Measurements from ENCODE around the gene PRTFDC1.
"Not testable (repeated sequence)": the region's sequence is repeated elsewhere in the genome, so short reads cannot be mapped to it uniquely, and the experiment has no call there.

The PRTFDC1 gene

DNA sequence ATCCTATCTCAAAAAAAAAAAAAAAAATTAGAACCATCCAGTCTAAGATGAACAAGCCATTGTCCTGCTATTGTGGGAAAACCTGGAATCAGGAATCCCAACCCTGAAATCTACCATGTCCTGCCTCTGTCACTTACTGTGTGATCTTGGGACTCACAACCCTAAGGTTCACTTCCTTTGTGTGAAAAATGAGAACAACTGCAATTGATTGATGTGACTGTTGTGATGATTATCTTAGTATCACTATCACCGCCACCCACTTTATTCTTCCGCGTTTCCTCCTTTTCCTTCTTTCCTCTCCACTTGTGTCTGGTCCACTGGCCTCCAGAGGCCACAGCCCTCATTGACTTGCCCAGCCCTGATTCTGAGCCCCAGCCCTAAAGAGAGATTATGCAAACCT lies 12.6 kb upstream of the PRTFDC1 start:
- DNase-seq (ENCODE audit: low read depth), result no peak

DNA sequence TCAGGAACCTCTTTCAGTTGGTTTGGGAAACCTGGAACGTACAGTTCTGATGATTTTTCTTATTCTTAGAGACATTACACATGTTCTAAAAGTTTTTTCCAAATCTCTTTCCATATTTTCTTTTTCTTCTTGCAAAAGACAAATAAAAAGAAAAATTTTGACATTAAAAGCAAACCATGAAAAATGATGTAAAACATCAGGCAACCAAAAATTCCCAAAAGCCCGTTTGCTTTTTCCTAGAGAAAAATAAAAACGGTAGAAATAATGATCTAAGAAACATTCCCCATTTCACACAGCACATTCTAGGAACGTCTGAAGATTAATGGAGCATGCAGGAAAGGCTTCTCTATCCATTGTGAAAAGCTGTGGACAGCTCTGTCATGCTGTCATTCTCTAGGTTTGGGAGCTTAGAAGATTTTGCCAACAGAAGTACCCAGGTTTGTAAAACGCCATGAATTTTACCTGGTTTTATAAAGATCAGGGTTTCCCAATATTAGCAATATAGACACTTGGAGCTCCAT lies 11.2 kb upstream of the PRTFDC1 start:
- no peak for DNase-seq (ENCODE audit: low read depth)

- DNase-seq (ENCODE audit: low read depth), result no peak
These were observed 10.6 kb upstream of the PRTFDC1 start for GRCh38 chr10:24962995-24963394.

GRCh38 chr10:24961582-24961981 lies 9.2 kb upstream of the PRTFDC1 start:
- DNase-seq (ENCODE audit: low read depth), result no peak

GRCh38 chr10:24959382-24959730 lies 7.0 kb upstream of the PRTFDC1 start:
- no peak for DNase-seq (ENCODE audit: low read depth)

GRCh38 chr10:24958721-24959381 lies 6.4 kb upstream of the PRTFDC1 start:
- DNase-seq (ENCODE audit: low read depth), result no peak

DNA sequence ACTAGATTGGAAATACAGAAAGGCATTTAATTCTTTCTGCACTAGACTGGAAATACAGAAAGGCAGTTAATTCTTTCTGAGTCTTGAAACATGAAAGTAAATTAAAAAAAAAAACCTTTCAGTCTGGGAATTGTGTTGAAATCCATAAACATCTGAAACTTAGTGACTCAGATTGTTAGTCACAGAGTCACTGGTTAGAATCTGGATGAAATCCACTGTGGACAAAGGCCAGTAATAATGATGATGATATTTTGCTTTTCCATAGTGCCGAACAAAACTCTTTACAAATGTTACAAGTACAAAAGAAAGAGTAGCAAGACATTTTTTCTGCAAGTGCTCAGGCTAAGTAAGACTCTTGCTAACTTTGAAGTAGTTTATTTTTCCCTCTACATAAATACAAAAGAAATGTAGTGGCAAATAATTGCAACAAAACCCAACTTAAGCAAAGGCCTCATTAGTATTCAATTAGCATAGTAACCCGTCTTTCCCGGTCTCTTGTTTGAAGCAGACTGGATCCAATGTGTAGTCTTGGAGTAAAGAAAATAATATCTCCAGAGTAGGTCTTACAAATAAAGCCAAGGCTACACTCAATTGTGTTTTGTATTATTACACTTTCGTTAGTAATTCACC lies 5.8 kb upstream of the PRTFDC1 start:
- no peak for DNase-seq (ENCODE audit: low read depth)

DNA sequence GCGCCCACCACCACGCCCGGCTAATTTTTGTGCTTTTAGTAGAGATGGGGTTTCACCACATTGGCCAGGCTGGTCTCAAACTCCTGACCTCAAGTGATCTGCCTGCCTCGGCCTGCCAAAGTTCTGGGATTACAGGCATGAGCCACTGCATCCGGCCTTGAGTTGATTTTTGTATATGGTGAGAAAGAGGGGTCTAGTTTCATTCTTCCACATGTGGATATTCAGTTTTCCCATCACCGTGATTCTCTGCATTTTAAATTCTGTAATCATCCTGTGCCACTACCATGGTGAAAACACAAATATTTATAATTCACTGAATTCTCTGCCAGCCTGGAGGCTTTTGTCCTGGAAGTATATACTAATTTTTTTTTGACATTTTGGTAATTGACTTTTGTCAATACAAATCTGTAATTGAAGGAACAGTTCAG lies 5.2 kb upstream of the PRTFDC1 start:
- not testable (repeated sequence) for DNase-seq (ENCODE audit: low read depth)

GRCh38 chr10:24953675-24954074 lies 1.3 kb upstream of the PRTFDC1 start:
- DNase-seq (ENCODE audit: low read depth), result no peak

DNA sequence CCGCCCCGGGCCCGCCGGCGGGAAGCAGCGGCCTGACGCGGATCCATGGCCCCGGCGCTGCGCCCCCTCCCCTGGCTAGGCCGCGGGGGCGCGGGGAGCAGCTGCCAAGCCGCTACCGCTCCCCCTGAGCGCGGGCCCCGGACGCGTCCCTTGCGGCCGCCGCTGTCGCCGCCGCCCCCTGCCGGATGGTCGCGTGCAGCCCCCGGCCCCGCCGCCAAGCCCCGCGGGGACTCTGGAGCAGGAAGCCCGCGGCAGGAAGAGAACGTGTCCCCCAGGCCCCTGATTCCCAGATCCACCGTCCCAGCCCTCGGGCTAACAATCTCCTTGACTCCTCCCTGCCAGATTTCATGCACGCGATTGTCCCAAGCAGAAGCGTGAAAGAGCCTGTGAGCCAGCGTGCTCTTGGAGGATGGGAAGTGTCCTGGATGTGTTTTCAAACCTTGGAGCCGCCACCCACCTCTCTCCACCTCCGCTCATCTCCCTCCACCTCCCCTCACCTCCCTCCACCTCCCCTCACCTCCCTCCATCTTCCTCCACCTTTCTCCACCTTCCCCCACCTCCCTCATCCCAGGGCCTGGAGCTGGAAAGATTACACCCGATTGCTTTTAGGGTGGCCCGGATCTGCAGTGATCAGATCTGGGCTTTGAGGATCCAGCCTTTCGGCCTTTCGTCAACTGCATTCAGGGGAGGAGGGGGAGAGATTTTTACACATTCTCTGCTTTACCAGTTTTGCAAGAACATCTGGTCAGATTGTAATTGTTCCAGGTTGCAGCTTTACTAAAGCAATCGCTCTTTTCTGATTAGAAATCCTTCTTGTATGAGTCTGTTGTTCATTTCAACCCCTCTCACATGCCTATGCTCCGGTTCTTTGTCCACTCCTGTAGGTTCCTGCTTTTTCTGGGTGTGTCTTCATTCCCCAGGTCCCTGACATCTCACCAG lies 570 bp upstream of the PRTFDC1 start:
- DNase-seq (ENCODE audit: low read depth), result peak; percentile 24

GRCh38 chr10:24951201-24952142 lies 934 bp downstream of the PRTFDC1 start:
- no peak for DNase-seq (ENCODE audit: low read depth)

DNA sequence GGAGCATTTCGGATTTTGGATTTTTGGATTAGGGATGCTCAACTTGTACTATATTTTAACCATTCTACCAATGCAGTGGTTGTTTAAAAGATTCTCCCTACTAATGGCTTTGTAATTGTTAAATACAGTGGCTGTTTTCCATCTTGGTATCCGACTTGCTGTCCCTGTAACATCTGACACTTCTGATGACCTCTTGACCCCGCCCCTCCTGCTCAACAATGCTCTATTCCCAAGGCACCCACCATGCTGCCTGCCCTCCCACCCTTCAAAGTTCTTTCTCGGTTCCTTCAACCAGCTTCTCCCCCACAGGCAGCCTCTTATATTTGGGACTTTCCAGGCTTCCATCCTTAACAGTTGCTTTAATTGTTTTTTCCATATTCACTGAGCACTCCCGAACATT lies 2.0 kb downstream of the PRTFDC1 start:
- no peak for DNase-seq (ENCODE audit: low read depth)

GRCh38 chr10:24949616-24950015 lies 2.8 kb downstream of the PRTFDC1 start:
- no peak for DNase-seq (ENCODE audit: low read depth)

- no peak for DNase-seq (ENCODE audit: low read depth)
These were observed 4.9 kb downstream of the PRTFDC1 start for GRCh38 chr10:24947304-24948097.

GRCh38 chr10:24944512-24945255 lies 7.7 kb downstream of the PRTFDC1 start:
- no peak for DNase-seq (ENCODE audit: low read depth)

DNA sequence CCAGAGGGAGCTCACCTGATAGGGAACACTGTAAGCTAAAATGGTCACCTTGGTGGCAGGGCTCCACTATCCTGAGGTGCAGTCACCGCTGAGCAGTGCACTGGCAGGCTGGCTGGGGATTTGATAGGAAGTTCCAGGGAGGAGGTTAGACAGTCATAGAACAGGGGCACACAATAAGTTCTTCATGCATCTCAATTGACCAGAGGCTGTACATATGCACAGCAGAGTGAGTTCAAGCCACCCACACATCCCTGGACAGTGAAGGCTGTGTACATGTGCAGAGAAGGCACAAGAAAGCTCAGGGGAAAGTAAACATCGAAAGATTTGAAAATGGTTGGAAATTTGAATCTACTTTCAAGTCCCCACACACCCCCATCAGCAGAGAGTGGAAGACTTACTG lies 13.9 kb downstream of the PRTFDC1 start:
- DNase-seq (ENCODE audit: low read depth), result no peak

- DNase-seq (ENCODE audit: low read depth), result no peak
These were observed 14.3 kb downstream of the PRTFDC1 start for GRCh38 chr10:24938076-24938475.

DNA sequence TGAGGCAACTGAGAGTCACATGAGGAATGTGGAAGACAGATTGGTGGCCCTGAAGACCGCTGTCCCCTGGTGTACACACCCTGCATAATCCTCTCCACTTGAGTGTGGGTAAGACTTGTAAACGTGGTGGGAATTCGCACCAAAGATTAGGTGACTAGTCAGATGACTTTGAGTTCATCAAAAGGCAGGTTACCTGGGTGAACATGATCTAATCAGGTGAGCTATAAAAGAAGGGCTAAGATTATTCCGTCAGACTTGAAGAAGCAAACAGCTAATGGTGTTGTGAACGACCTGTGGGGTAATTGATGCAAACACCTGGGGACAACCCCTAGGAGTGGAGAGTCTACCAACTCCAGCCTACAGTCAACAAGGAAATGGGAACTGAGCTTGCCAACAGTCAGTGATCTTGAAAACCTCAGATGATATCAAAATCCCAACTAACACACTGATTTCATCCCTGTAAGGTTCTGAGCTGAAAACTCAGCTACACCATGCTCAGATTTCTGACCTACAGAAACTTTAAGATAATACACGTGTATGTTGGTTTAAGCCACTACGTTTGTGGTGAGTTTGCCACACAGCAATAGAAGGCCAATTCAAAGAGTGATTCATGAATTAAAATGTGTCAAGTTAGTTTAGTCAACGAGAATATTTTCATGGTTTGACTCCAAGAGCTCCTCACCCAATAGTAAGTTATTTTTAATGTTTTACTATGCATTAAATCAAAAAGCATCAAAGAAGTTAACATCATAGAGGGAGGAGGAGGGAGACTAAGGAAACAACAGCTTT lies 16.7 kb downstream of the PRTFDC1 start:
- no peak for DNase-seq (ENCODE audit: low read depth)

DNA sequence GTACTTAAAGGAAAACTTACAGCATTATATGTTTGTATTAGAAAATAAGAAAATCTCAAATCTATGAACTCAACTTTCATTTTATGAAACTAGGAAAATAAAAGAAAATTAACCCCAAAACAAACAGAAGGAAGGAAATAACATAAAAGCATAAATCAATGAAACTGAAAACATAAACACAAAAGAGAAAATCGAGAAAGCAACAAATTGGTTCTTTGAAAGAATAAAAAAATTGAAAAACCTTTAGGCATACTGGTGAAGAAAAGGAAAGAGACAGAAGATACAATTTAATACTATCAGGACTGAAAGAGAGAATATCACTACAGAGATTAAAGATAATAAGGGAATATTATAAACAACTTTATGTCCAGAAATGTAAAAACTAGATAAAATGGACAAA lies 21.2 kb downstream of the PRTFDC1 start:
- DNase-seq (ENCODE audit: low read depth), result no peak
